HTR-8/SVneo (cell line): ENCODE results near the gene SCTR.
"Not testable (repeated sequence)": the region's sequence is repeated elsewhere in the genome, so short reads cannot be mapped to it uniquely, and the experiment has no call there.

ENCODE experiments used
- DNase-seq: peaks from one replicate; pipeline ENCODE4 v3.0.0; 2011; ENCODE audit warnings: low spot score, mixed read lengths; ENCODE audit not compliant: insufficient read length
- FAIRE-seq: peaks from 2 replicates; lab custom pipeline; 2011; peaks lifted over from hg19 to GRCh38; lab: Jason Lieb, UNC

SCTR gene

GRCh38 chr2:119421741-119422140, 102.5 kb downstream of the SCTR start:
- DNase-seq, result no peak

GRCh38 chr2:119421304-119421703, 103.0 kb downstream of the SCTR start:
- FAIRE-seq, result no peak
- DNase-seq, result no peak

More at GRCh38 chr2:119421741-119422140, 102.5 kb downstream of the SCTR start:
- FAIRE-seq, result no peak

GRCh38 chr2:119419803-119420508, 104.3 kb downstream of the SCTR start:
- FAIRE-seq (no peak), DNase-seq (no peak)

- FAIRE-seq, result no peak
- no peak for DNase-seq
These were observed 105.2 kb downstream of the SCTR start for GRCh38 chr2:119419065-119419464.

- DNase-seq, result no peak
- no peak for FAIRE-seq
These were observed 106.4 kb downstream of the SCTR start for GRCh38 chr2:119417908-119418307.

GRCh38 chr2:119416299-119416923, 107.9 kb downstream of the SCTR start:
- FAIRE-seq (no peak), DNase-seq (no peak)

GRCh38 chr2:119415630-119416029, 108.7 kb downstream of the SCTR start:
- DNase-seq (no peak), FAIRE-seq (no peak)

- DNase-seq, result no peak
- FAIRE-seq, result no peak
These were observed 109.4 kb downstream of the SCTR start for GRCh38 chr2:119414894-119415293.

GRCh38 chr2:119409506-119409905, 114.8 kb downstream of the SCTR start:
- no peak for DNase-seq
- no peak for FAIRE-seq

- FAIRE-seq, result no peak
- no peak for DNase-seq
These were observed 116.1 kb downstream of the SCTR start for GRCh38 chr2:119408221-119408619.

- peak; percentile 48 for FAIRE-seq
- peak; percentile 63 for DNase-seq
These were observed 116.7 kb downstream of the SCTR start for GRCh38 chr2:119407430-119408220.

- DNase-seq (no peak), FAIRE-seq (no peak)
These were observed 119.1 kb downstream of the SCTR start for GRCh38 chr2:119405151-119405550.

GRCh38 chr2:119403618-119404017, 120.7 kb downstream of the SCTR start:
- not testable (repeated sequence) for DNase-seq, FAIRE-seq

GRCh38 chr2:119402645-119403560, 121.4 kb downstream of the SCTR start:
- FAIRE-seq (no peak), DNase-seq (no peak)

GRCh38 chr2:119402106-119402505, 122.2 kb downstream of the SCTR start:
- FAIRE-seq (no peak), DNase-seq (no peak)

GRCh38 chr2:119397196-119397595, 127.1 kb downstream of the SCTR start:
- FAIRE-seq (no peak), DNase-seq (no peak)

GRCh38 chr2:119393971-119394748, 130.1 kb downstream of the SCTR start:
- DNase-seq, result no peak
- FAIRE-seq, result no peak
